ENCODE measurements around the gene OR13C2. TPM values are rescaled to one million over a fixed set of nuclear protein-coding genes. Genes with fewer than 3 reads are reported as not detected.
"Not testable (repeated sequence)": the region's sequence is repeated elsewhere in the genome, so short reads cannot be mapped to it uniquely, and the experiment has no call there.

The OR13C2 gene
- not detected for total RNA-seq

GRCh38 chr9:104605527-104605926 is at the start of gene OR13C2:
OR13C2 (minus strand) TSS chr9:104605627; CDS start chr9:104605627, 0 bp downstream.
- not testable (repeated sequence) for DNase-seq (ENCODE audit: low spot score)

DNA sequence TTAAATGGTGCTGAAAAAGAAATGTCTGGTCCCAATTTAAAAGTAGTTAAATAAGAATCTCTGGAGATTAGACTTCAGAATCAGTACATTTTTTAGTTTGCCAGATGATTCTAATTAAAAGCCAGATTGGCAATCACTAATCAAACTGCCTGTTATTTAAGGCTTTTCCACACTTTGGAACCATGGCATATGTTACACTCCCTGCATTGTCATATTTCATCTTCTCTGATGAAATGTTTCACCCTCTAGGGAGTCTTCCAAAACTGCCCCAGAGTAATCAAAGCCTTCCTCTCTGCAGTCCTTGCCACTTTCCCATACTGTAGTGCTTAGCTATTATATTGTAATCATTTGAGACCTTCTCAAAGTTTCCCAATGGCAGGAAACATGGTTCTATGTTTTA is 30.0 kb upstream of the OR13C2 start:
- no peak for DNase-seq (ENCODE audit: low spot score)

DNA sequence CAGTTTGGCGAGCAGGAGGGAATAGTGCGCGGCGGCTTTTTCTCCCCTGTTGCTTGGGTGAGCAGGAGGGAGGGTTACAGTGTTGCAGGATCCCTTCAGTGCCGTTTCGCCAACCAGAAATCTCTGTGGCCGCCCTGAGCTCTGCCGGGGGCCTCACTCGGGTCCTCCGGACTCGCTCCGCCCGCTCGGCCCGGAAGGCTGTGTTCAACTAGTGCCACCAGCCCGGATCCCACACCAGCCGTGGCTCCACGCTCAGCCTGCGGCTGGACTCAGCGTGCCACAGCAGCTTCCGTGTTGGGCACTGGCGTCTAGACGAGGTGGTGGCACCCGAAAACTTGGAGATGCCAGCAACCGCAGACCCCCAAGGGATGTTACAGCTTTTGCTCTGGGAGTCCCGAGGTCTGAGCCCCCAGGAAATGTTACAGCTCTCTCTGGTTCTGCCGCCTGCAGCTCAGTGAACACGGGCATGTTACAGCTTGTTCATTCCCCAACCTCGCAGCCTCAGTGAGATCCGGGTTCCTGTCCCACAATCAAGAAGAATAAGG is 28.6 kb upstream of the OR13C2 start:
- DNase-seq (ENCODE audit: low spot score) = no peak

DNA sequence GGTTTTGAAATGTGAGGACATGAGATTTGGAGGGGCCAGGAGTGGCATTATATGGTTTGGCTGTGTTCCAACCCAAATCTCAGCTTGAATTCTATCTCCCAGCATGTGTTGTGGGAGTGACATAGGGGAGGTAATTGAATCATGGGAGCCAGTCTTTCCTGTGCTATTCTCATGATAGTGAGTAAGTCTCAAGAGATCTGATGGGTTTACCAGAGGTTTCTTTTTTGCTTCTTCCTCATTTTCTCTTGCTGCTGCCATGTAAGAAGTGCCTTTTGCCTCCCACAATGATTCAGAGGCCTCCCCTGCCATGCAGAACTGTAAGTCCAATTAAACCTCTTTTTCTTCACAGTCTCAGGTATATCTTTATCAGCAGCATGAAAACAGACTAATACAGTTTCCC is 20.5 kb upstream of the OR13C2 start:
- DNase-seq (ENCODE audit: low spot score) = not testable (repeated sequence)

DNA sequence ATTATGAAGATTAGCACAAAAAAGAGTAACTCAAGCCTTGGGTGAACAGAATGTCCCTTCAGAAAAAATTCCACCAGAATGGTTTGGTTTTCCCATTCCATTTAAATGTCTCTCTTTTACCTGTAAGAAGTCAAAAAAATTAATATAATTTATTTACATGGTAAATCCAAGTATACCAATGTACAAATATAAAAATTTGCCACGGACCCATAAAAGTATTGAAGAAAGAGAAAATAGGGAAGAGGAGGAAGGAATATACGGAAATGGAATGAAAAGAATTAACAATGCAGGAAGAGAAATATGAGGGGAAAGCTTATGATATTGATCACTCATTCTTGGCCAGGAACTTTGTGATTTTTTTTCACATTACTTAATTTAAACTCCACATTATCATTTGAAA is 12.7 kb upstream of the OR13C2 start, which contains the start of gene OR13C9:
Gene OR13C9 (minus strand): TSS at position 101 of the 400 bp plus-strand sequence. CDS start 0 bp downstream, at position 101.
- DNase-seq (ENCODE audit: low spot score) = no peak

- no peak for DNase-seq (ENCODE audit: low spot score)
Observed at GRCh38 chr9:104617418-104617817, 12.0 kb upstream of the OR13C2 start.

- DNase-seq (ENCODE audit: low spot score) = no peak
Observed at GRCh38 chr9:104611213-104611612, 5.8 kb upstream of the OR13C2 start.

DNA sequence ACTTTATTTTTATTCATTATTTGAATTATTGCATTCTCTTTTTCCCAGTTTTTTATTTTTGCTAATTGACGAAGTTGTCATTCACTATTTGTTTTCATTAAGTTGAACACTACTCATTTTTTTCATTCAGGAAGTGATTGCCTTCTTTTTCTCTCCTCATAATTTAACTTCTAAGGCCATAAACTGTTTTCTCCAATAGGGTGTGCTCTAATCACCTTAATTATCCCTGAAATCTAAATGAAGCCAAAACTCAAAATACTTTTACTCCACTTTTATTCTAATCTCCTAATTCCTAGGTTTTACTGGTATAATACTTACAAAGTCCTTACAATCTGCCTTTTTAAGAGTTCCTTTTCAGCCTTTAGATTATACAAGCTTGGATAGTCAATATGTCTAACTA is 2.9 kb upstream of the OR13C2 start:
- DNase-seq (ENCODE audit: low spot score) = no peak

DNA sequence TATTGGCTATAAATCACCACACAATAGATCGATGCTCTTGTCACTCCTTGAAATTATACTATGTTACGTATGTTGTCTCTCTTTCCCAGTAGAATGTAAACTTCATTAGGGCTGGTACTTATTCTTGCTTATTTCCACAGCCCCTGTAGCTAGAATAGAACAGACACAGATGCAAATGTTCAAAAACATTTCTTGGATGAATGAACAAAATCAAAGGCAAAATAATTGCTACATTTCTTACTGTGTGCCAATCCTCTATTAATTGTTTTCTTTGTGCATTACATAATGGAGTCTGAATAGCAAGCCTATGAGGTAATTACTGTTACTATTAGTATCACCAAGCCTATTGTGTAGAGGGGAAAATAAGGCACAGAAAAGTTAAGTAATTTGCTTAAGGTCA is 725 bp upstream of the OR13C2 start:
- DNase-seq (ENCODE audit: low spot score) = no peak

- DNase-seq (ENCODE audit: low spot score) = no peak
Observed at GRCh38 chr9:104604801-104605200, 626 bp downstream of the OR13C2 start.

GRCh38 chr9:104599313-104599712 is 6.1 kb downstream of the OR13C2 start, which contains the start of gene OR13C5:
OR13C5 (minus strand) TSS chr9:104599413; CDS start chr9:104599413, 0 bp downstream.
- DNase-seq (ENCODE audit: low spot score) = not testable (repeated sequence)

GRCh38 chr9:104598749-104599148 is 6.7 kb downstream of the OR13C2 start:
- not testable (repeated sequence) for DNase-seq (ENCODE audit: low spot score)

DNA sequence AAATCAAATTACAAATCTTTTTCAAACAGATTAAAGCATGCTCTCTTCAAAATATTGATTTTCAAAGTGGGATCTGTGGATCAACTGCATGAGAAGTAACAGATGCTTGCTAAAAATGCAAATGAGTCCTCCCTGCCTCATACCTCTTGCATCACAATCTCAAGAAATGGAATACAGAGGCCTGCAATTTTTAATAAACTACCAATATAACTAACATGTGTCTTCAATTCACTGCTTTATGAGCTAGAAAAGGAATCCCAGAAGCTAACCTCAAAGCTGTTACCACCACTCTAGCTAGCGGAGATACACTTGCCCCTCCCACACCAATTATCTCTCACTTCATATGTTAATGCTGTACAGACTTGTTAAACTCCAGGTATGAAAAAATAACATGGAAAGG is 15.8 kb downstream of the OR13C2 start:
- no peak for DNase-seq (ENCODE audit: low spot score)

GRCh38 chr9:104586496-104587180 is 18.8 kb downstream of the OR13C2 start:
- DNase-seq (ENCODE audit: low spot score) = no peak

DNA sequence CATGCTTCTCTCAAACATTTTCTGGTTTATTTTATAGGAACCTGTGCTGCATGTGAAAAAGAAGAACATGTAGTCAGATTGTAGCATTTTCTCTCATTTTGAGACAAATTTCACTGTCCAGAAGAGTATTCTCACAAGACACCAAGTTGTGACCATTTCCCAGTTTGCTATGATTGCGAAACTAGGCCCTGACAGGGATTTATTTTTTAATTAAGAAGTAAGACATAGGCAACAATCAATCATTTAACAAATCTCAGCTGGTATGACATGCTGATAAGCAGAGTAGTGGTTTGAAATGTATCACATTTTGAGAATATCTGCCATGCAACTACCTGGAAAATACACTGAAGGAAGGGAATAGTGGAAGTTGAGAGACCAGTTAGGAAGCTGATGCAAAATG is 24.9 kb downstream of the OR13C2 start:
- no peak for DNase-seq (ENCODE audit: low spot score)

- DNase-seq (ENCODE audit: low spot score) = no peak
Observed at GRCh38 chr9:104577263-104577662, 28.2 kb downstream of the OR13C2 start.

GRCh38 chr9:104575456-104575855 is 30.0 kb downstream of the OR13C2 start:
- no peak for DNase-seq (ENCODE audit: low spot score)

DNA sequence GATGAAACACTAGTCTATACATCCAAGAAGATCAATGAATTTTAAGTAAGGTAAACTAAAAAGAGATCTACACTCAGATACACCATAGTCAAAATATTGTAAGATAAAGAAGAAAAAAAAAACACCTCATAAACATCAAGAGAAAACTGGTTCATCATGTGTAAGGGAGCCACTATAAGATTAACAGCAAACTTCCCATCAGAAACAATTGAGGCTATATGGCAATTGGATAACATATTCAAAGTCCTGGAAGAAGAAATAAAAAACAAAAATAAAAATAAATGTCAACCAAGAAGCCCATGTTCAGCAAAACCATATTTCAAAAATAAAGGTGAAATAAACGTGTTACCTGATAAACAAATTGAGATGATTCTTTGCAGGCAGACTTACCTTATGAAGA is 32.8 kb downstream of the OR13C2 start:
- DNase-seq (ENCODE audit: low spot score) = no peak

- DNase-seq (ENCODE audit: low spot score) = no peak
Observed at GRCh38 chr9:104568868-104569267, 36.6 kb downstream of the OR13C2 start, which contains the start of gene OR13C8. OR13C8 (plus strand) TSS chr9:104569168; CDS start chr9:104569168, 0 bp downstream.

- no peak for DNase-seq (ENCODE audit: low spot score)
Observed at GRCh38 chr9:104564358-104564757, 41.1 kb downstream of the OR13C2 start.

- no peak for DNase-seq (ENCODE audit: low spot score)
Observed at GRCh38 chr9:104556830-104557634, 48.4 kb downstream of the OR13C2 start.

GRCh38 chr9:104555521-104555920 is 49.9 kb downstream of the OR13C2 start:
- DNase-seq (ENCODE audit: low spot score) = no peak
